Erythroblast (primary cell): ENCODE data around the gene BTG2.

Source experiments
- DNase-seq, 2 experiments: peaks; one replicate each; lab custom pipeline; 2025; lab: John Stamatoyannopoulos, UW
- GATA1 ChIP-seq: IDR thresholded peaks from 2 replicates; pipeline ENCODE4 v1.6.1; 2011; ENCODE audit warnings: low read depth, mild to moderate bottlenecking, control low read depth, low read length, moderate library complexity
- POLR2A ChIP-seq: IDR thresholded peaks from 2 replicates; pipeline ENCODE4 v1.6.1; 2011; ENCODE audit warnings: mild to moderate bottlenecking, low read length

Gene BTG2

GRCh38 chr1:203272633-203273205 is 32.6 kb upstream of the BTG2 start:
- TF ChIP-seq POLR2A (no peak), GATA1 (no peak)
- no peak for DNase-seq

DNA sequence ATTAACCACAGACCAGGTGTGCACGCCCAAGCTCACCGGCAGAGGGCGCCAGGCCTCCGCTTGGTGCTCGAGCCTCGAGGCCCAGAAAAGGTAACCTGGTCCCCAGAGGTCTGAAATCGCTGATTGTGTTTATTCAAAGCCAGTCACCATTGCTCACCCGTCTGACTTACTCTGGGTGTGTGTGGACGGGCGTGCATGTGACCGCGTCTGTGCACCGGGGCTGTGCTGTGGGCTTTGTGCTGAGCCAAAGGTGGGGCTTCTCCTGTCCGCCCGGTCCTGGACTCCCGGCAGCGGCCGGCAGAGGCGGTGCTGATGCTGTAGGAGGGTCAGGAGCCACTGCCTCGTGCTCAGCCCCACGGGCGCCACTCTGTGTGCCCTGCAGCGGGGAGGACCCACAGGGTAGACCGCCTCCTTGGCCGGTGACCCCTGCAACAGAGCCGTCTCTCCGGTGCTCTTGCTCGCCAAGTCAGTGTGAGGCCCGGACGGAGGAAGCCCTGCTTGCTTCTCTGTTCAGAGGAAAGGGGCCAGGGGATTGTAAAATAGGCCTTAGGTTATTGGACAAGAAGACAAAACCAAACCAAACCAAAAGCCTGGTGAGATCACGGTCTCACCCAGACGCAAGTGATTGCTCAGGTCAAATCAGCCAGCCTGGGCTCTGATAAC is 32.0 kb upstream of the BTG2 start:
- peak; percentile 80 to 92 for DNase-seq
- TF ChIP-seq POLR2A = no peak
- TF ChIP-seq GATA1 = no peak

GRCh38 chr1:203273869-203274602 is 31.3 kb upstream of the BTG2 start:
- no peak for DNase-seq
- TF ChIP-seq POLR2A = no peak
- TF ChIP-seq GATA1 = no peak

GRCh38 chr1:203274603-203275381 is 30.5 kb upstream of the BTG2 start:
- TF ChIP-seq GATA1 (no peak), POLR2A (no peak)
- no peak for DNase-seq

DNA sequence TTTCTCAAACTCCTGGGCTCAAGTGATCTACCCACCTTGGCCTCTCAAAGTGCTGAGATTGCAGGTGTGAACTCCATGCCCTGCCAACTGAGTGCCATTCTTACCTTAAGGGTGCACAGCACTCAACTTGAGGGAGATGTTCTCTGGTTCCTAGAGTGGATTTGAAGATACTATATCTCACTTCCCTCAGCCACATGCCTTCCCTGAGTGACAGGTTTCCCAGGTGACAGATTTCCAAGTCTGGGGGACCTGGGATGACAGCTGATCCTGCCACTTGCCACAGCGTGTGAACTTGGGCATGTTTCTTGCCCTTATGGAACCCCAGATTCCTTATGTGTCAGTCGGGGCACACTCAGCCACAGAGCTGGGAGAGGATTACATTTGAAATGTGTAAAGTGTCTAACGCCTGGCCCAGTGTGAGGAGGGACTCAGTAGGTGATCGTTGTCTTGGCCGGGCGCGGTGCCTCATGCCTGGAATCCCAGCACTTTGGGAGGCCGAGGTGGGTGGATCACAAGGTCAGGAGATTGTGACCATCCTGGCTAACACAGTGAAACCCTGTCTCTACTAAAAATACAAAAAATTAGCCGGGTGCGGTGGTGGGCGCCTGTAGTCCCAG is 29.6 kb upstream of the BTG2 start:
- no peak for DNase-seq
- no peak for TF ChIP-seq GATA1
- TF ChIP-seq POLR2A = no peak

DNA sequence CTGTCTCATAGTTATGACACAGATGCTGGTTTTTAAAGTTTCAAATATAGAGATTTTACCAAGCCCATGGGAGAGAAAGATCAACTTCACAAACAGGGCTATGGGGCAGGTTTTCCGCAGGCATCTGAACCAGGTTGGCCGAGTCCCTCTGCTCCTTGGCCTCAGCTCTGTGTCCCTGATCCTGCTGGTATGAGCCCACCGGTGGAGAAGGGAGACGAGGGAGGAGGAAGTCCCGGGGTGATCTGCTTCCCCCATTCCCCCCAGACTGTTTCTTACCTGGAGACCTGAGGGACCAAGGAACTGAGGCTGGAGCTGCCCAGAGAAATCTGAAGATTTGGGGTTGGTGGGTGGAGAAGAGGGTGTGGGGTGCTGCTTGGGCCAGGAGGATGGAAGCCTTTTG is 28.9 kb upstream of the BTG2 start:
- TF ChIP-seq POLR2A = no peak
- TF ChIP-seq GATA1 = no peak

GRCh38 chr1:203276916-203277545 is 28.3 kb upstream of the BTG2 start:
- no peak for DNase-seq
- TF ChIP-seq GATA1 (no peak), POLR2A (no peak)

More for the DNA sequence above, 28.9 kb upstream of the BTG2 start:
- no peak for DNase-seq

DNA sequence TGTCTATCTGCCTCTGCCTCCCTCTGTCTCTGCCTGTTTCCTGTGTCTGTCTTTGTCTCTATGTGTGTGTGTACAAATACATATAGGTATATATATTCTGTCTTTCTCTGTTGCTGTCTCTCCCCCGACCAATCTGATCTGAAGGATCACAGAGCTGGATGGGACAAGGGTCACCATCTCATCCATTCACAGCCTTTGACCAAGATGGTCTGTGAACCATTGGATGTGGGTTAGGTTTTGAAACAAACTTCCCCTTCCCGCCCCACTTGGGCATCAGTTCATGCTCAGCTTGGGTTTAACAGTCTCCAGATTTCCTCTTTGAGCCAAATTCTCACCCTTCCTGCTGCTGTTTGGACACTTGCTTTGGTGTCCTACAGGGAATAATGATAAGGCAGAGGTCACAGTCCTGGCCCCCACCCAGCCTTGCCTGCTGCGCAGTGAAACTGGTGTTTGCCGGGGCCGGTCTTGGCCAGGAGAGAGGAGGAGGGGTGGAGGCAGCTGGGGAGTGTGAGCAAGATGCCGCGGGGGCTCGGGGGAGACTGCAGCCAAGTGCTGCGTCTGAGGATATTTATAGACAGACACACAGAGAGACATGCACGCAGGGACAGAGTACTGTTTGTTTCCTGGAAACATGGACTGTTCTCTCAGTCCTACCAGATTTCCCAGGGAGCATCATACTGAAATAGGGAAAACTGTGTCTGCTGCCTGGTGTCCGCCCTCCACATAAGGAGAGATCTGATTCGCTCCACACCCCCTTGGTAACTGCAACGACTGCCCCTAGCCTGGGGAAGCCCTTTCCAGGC is 27.0 kb upstream of the BTG2 start:
- no peak for DNase-seq
- TF ChIP-seq GATA1 = no peak
- no peak for TF ChIP-seq POLR2A

DNA sequence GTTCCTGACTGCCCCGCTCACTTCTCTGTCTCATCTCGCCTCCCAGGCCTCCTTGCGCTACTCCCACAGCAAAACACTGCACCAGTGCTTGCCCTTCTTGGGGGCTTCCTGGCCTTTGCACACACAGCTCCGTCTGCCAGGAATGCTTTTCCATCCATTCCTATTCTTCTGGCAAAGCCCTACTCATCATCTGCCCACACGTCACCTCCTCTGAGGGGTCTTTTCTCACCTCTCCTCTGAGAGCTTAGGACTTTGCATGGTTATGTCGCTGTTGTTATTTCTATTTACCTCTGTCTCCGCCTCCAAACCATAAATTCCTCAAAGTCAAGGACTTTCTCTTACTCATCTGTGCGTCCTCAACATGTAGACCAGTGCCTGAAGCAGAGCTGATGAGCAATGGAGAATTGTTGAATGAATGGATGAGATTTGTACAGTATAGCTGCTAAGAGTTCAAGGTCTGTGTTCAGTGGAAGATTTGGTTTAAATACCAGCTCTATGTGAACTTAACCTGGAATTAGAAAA is 26.4 kb upstream of the BTG2 start:
- no peak for TF ChIP-seq GATA1
- no peak for TF ChIP-seq POLR2A
- DNase-seq = no peak

DNA sequence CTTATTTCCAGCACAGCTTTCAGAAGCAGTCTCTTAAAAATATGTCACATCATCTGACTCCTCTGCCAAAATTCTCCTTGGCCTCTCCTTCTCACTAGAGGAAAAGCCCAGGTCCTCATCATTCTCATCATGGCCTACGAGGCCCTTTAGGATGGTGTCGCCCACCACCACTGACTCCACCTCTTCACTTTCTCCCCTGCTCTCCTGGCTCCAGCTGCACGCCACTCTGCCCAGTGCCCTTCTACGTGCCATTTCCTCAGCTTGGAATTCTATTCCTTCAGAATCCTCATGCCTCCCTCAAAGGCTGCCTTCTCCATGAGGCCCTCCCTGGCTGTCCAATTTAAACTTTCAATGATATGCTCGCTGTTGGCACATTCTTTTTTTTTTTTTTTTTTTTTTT is 25.3 kb upstream of the BTG2 start:
- TF ChIP-seq GATA1 (no peak), POLR2A (no peak)

DNA sequence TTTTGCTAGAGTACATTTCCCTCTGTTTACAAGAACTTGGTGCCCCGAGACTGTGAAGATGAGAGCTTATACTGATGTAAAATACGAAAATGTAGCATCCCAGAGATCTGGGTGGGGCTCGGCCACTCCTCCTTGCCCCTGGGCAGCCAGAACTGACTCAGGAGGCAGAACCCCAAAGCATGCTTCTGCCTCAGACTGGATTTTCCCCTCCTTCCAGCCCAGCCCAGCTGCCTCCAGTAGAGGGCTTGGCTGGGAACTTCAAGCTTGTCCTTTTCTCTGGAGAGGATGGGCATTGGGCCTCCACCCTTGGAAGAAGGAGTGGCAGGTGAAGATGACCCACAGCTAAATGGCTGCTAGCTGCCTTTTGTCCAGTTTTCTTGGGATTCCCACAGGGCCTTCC is 24.3 kb upstream of the BTG2 start:
- TF ChIP-seq GATA1 (no peak), POLR2A (no peak)
- no peak for DNase-seq

More for the DNA sequence above, 25.3 kb upstream of the BTG2 start:
- no peak for DNase-seq
